Subcutaneous adipose tissue (tissue), 4 donors: ENCODE measurements around the gene AKT1. TPM values are rescaled to one million over a fixed set of nuclear protein-coding genes. Genes with fewer than 3 reads are reported as not detected.

Source experiments
- total RNA-seq, 4 donors: library from RNA; depleted of rRNA; stranded (reverse); fragments of >200 nt; gene quantifications; one replicate each; pipeline ENCODE4 v1.1.0, GENCODE V29; 2016
- TF ChIP-seq, protein P1 (sequence below): fragments of 450-650 bp; IDR thresholded peaks from one replicate; pipeline ENCODE4 v1.5.1; 2016; ENCODE audit warnings: low read depth, mild to moderate bottlenecking, control low read depth, antibody characterized with exemption, moderate library complexity

The AKT1 gene
- total RNA-seq, 4 donors from 2014 or later: 70.9 to 264 (median 110) TPM

DNA sequence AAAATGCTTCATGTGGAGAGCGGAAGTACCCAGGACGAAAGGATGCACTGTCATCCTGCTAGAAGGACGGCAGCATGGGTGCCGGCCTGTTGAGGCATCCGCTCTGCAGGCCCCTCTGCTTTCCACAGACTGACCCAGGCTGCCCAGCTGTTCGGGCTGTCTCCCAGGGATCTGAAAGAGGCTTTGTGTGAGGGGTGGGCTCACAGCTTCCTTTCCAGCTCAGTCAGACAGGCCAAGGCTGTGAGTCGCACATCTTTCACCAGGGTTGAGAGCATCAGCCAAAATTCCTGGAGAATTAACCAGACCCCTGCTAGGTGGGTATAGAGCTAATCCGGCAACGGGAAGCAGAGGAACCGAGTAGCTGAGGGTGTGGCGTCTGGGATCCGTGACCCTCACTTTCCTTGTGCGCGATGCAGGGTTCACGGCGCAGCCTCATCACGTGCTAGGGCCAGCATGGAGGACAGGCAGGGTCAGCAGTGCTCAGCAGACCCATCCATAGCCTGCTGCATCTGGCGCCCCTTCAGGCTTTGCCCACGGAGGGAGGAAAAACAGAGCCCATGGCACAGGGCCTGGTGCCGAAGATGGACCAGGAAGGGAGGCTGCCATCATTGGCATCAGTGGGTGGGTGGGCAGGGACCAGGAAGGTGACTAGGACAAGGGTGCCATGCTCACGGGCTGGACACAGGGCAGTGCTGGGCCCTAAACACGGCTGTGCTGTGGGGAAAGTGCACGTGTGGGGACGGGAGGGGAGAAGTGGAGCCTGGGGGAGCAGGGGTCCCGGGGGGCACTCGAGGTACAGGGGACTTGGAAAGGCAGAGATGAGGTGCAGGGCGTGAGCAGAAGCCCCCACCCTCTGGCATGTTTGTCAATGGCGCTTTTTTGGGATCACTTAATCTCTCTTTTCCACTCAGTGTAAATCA lies 51.8 kb downstream of the AKT1 start:
- TF ChIP-seq, protein P1, sequence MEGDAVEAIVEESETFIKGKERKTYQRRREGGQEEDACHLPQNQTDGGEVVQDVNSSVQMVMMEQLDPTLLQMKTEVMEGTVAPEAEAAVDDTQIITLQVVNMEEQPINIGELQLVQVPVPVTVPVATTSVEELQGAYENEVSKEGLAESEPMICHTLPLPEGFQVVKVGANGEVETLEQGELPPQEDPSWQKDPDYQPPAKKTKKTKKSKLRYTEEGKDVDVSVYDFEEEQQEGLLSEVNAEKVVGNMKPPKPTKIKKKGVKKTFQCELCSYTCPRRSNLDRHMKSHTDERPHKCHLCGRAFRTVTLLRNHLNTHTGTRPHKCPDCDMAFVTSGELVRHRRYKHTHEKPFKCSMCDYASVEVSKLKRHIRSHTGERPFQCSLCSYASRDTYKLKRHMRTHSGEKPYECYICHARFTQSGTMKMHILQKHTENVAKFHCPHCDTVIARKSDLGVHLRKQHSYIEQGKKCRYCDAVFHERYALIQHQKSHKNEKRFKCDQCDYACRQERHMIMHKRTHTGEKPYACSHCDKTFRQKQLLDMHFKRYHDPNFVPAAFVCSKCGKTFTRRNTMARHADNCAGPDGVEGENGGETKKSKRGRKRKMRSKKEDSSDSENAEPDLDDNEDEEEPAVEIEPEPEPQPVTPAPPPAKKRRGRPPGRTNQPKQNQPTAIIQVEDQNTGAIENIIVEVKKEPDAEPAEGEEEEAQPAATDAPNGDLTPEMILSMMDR: no peak

DNA sequence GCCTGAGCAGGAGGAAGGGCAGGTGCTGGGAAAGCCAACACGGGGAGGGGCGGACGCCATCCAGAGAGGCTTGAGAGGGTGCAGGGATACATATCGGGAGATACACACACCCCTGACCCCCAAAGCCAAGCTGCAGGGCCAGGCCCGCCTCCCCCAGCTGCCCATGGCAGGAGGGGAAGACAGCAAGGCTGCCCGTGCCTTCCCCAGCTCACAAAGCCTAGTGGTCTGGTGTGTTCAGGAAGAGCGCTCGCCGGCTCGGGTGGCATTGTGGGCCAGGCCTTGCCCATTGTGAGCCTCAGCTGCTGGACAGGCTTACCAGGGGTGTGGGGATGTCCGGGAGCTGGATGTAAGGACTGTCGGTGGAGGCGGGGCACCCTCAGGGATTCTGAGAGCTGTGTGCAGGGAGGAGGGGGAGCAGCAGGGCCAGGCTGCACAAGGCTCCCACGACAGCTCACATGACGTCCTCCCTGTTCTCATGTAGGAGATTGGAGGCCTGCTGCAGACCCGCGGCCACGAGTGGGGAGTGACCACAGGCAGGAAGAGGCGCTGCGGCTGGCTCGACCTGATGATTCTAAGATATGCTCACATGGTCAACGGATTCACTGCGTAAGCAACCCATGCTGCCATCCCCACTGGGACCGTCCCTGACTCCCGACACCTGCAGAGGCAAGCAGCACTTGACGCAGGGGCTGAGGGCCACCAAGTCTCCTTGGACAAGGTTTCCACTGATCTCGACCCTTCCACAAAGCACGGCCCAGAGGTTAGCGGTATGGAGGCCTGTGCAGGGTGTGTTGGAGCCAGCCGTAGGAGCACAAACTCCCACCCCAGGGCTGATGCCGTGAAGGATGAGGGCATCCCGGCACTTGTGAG lies 52.7 kb downstream of the AKT1 start:
- TF ChIP-seq, protein P1: no peak

DNA sequence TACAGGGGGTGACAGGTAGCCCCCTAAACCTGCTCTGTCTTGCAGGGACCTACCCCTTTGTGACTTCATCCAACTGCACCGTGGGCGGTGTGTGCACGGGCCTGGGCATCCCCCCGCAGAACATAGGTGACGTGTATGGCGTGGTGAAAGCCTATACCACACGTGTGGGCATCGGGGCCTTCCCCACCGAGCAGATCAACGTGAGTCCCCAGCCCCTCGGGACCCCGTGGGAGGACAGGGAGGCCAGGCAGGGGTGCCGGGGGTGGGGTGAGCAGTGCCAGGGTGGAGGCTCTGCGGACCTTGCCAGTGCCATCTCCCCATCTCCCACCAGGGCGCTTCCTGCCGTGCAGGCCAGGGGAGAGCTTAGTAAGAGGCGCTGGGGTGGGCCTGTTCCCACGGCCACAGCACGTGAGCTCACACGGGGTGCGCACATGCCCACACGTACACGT lies 53.7 kb downstream of the AKT1 start:
- TF ChIP-seq, protein P1: no peak

DNA sequence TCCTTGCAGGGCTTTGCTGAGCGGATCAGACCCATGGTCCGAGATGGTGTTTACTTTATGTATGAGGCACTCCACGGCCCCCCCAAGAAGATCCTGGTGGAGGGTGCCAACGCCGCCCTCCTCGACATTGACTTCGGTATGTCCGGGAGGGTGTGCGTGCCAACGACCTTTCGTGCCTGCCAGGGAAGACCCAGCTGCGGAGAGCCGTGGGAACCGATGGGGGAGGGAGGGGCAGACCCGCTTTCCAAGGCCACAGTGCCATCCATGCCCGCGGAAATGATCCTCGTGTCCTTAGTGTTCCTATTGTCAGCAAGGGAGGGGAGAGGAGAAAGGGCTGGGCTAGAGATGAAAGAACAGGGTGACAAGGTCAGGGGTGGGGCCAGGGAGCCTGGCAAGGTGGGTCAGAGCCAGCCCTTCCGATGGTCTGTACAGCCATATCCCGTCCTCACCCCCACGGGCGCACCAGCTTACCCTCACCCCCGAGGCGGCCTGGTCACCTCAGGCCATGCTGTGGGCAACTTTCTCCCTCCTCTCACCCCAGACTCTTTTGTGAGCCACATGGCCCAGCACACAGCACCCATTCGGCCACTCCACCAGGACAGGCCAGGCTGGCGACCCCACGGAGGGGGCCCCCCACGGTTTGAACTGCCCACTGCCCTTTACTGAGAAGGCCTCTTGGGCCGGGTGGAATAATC lies 54.3 kb downstream of the AKT1 start:
- TF ChIP-seq, protein P1: no peak

DNA sequence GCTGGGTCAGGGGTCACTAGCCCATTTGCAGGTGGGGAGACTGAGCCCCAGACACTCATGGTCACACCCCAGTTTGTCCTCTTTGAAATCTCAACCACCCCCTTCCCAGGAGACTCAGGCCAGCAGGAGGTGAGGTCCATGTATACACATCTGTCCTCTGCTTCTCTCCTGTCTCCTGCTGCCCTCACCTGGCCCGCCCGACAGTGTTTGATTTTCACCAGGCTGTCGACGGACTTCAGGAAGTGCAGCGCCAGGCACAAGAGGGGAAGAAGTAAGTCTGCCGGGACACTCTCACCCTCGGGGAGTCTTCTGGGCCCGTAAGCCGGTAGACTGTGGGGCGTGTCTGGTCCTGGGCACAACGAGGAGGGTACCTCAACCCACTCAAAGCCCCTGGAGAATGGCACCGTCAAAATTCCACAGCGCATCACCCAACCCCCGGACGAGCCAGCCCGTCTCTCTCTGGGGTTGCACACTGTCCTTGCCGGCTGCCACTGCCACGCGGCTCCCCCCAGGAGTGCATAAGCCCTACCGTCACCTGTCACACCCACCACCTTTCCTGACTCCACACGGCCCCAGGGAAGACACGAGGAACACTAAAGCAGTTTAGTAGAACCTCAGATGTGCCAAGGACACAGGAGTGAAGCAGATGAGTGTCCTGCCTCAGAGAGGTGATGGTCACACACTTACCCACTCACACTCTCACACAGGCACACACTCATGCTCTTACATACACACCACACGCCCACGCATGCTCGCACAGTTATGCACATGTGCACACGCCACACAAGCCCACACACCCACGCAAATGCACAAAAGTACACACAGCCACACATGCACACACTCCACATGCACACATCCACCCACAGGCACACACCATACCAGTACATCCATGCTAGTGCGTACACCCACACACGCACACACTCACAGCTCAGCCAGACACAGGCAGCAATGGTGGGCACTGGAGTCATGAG lies 55.7 kb downstream of the AKT1 start:
- TF ChIP-seq, protein P1: no peak

DNA sequence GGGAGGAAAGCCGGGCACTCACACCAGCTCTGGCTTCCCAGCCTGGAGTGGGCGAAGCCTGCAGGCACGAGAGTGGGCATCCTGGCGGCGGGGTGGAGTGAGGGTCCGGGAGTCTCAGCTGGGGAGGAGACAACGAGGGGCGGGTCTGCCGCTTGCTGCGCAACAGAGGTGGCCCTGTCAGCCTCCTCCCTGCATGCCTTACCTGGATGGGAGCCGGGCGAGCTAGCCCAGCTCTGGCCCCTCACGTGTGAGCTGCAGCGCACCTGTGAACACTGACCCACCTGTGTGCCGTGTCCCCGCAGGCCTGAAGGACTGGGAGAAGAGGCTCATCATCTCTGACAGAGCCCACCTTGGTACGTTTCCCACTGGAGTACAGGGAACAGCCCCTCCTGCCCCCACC lies 56.5 kb downstream of the AKT1 start:
- TF ChIP-seq, protein P1: no peak
